ENCODE measurements around the gene MAPK8. TPM values are rescaled to one million over a fixed set of nuclear protein-coding genes. Genes with fewer than 3 reads are reported as not detected.

The MAPK8 gene
- total and polyA plus RNA-seq, 9 of the 15 experiments (the other 6 are each of a cell fraction or from before 2014, with no cell fraction given) = 6.4 to 159 (median 71.0) TPM

DNA sequence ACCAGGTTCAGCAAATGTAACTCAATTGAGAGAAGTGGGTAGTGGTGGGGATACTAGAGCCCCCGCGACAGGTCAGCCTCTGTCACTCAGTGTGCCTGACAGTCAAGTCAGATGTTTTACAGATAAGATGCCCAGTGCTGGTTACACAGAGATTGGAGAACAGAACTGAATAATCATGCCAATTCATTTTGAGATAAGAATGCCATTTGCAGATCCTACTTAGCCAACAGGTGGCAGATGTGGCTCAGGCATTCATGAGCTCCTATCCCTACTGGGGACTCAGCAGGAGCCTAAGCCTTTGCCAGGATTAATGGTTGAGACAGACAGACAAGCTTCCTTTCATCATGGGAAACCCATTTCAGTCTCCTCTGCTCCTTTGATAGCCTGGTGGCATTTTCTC, 137.8 kb downstream of the MAPK8 start (continued):
- TF ChIP-seq ESRRA (IDR thresholded peaks at IDR 0.05; ENCODE audit: borderline replicate concordance, low read depth) = no peak
- no peak for TF ChIP-seq ZFX (CRISPR knock-in tag; IDR thresholded peaks at IDR 0.05)
- TF ChIP-seq HEY1 (CRISPR knock-in tag; IDR thresholded peaks at IDR 0.05; ENCODE audit: borderline replicate concordance) = no peak
- TF ChIP-seq ZBTB8A (IDR thresholded peaks at IDR 0.05; ENCODE audit: partially characterized antibody) = no peak
- no peak for TF ChIP-seq MTA2 (IDR thresholded peaks at IDR 0.05; ENCODE audit: low read depth)
- TF ChIP-seq ZNF274 (IDR thresholded peaks at IDR 0.05; ENCODE audit: borderline replicate concordance, low read depth, low read length) = no peak
- TF ChIP-seq, protein P1, sequence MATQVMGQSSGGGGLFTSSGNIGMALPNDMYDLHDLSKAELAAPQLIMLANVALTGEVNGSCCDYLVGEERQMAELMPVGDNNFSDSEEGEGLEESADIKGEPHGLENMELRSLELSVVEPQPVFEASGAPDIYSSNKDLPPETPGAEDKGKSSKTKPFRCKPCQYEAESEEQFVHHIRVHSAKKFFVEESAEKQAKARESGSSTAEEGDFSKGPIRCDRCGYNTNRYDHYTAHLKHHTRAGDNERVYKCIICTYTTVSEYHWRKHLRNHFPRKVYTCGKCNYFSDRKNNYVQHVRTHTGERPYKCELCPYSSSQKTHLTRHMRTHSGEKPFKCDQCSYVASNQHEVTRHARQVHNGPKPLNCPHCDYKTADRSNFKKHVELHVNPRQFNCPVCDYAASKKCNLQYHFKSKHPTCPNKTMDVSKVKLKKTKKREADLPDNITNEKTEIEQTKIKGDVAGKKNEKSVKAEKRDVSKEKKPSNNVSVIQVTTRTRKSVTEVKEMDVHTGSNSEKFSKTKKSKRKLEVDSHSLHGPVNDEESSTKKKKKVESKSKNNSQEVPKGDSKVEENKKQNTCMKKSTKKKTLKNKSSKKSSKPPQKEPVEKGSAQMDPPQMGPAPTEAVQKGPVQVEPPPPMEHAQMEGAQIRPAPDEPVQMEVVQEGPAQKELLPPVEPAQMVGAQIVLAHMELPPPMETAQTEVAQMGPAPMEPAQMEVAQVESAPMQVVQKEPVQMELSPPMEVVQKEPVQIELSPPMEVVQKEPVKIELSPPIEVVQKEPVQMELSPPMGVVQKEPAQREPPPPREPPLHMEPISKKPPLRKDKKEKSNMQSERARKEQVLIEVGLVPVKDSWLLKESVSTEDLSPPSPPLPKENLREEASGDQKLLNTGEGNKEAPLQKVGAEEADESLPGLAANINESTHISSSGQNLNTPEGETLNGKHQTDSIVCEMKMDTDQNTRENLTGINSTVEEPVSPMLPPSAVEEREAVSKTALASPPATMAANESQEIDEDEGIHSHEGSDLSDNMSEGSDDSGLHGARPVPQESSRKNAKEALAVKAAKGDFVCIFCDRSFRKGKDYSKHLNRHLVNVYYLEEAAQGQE (IDR thresholded peaks at IDR 0.05; ENCODE audit: borderline replicate concordance) = peak; percentile 89
- TF ChIP-seq, protein P1 (CRISPR knock-in tag; IDR thresholded peaks at IDR 0.05; ENCODE audit: low read depth) = no peak
- TF ChIP-seq, protein P2, sequence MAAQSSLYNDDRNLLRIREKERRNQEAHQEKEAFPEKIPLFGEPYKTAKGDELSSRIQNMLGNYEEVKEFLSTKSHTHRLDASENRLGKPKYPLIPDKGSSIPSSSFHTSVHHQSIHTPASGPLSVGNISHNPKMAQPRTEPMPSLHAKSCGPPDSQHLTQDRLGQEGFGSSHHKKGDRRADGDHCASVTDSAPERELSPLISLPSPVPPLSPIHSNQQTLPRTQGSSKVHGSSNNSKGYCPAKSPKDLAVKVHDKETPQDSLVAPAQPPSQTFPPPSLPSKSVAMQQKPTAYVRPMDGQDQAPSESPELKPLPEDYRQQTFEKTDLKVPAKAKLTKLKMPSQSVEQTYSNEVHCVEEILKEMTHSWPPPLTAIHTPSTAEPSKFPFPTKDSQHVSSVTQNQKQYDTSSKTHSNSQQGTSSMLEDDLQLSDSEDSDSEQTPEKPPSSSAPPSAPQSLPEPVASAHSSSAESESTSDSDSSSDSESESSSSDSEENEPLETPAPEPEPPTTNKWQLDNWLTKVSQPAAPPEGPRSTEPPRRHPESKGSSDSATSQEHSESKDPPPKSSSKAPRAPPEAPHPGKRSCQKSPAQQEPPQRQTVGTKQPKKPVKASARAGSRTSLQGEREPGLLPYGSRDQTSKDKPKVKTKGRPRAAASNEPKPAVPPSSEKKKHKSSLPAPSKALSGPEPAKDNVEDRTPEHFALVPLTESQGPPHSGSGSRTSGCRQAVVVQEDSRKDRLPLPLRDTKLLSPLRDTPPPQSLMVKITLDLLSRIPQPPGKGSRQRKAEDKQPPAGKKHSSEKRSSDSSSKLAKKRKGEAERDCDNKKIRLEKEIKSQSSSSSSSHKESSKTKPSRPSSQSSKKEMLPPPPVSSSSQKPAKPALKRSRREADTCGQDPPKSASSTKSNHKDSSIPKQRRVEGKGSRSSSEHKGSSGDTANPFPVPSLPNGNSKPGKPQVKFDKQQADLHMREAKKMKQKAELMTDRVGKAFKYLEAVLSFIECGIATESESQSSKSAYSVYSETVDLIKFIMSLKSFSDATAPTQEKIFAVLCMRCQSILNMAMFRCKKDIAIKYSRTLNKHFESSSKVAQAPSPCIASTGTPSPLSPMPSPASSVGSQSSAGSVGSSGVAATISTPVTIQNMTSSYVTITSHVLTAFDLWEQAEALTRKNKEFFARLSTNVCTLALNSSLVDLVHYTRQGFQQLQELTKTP (IDR thresholded peaks at IDR 0.05; ENCODE audit: low read depth in 1 of 2, partially characterized antibody in 2 of 2) = no peak
- no peak for TF ChIP-seq ZBED1 (IDR thresholded peaks at IDR 0.05)
- TF ChIP-seq, protein P3, sequence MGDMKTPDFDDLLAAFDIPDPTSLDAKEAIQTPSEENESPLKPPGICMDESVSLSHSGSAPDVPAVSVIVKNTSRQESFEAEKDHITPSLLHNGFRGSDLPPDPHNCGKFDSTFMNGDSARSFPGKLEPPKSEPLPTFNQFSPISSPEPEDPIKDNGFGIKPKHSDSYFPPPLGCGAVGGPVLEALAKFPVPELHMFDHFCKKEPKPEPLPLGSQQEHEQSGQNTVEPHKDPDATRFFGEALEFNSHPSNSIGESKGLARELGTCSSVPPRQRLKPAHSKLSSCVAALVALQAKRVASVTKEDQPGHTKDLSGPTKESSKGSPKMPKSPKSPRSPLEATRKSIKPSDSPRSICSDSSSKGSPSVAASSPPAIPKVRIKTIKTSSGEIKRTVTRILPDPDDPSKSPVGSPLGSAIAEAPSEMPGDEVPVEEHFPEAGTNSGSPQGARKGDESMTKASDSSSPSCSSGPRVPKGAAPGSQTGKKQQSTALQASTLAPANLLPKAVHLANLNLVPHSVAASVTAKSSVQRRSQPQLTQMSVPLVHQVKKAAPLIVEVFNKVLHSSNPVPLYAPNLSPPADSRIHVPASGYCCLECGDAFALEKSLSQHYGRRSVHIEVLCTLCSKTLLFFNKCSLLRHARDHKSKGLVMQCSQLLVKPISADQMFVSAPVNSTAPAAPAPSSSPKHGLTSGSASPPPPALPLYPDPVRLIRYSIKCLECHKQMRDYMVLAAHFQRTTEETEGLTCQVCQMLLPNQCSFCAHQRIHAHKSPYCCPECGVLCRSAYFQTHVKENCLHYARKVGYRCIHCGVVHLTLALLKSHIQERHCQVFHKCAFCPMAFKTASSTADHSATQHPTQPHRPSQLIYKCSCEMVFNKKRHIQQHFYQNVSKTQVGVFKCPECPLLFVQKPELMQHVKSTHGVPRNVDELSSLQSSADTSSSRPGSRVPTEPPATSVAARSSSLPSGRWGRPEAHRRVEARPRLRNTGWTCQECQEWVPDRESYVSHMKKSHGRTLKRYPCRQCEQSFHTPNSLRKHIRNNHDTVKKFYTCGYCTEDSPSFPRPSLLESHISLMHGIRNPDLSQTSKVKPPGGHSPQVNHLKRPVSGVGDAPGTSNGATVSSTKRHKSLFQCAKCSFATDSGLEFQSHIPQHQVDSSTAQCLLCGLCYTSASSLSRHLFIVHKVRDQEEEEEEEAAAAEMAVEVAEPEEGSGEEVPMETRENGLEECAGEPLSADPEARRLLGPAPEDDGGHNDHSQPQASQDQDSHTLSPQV (IDR thresholded peaks at IDR 0.05) = peak; percentile 58
- TF ChIP-seq RBM25 (IDR thresholded peaks at IDR 0.05; ENCODE audit: low read depth, low read length, severe bottlenecking) = no peak

Measured in K562 (cell line).